ENCODE results near the gene PLEKHG3. TPM values are rescaled to one million over a fixed set of nuclear protein-coding genes. Genes with fewer than 3 reads are reported as not detected.

Gene PLEKHG3
- total and polyA plus RNA-seq, 4 donors: 8.4 to 21.3 (median 14.6) TPM

DNA sequence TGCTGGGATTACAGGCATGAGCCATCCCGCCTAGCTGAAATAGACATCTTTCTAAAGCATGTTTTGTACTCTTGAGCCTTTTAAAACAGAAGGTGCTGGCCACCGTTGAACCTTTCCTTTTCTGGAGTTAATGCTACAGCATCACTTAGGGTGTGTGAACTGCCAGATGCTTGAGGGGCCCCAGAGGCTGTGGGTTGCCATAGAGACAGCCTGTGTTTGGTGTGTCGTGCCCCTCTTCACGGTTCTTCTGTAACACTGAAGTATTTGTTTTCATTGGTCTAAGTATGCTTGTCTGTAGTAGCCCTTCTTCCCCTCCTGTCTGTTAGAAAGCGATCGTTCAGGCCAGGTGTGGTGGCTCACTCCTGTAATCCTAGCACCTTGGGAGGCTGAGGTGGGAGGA lies 30.8 kb downstream of the PLEKHG3 start:
- H3K4me3 ChIP-seq (ENCODE audit: low read depth in 1 of 3, low read length in 3 of 3): no peak overlapping the region
- 89% methylated on average over 6 of the region's 6 CpGs for WGBS
- TF ChIP-seq REST (IDR thresholded peaks at IDR 0.05) (no peak), GABPA (IDR thresholded peaks at IDR 0.05 in 1 of 2, conservative IDR thresholded peaks at IDR 0.05 in 1 of 2) (no peak), FOXA2 (IDR thresholded peaks at IDR 0.05) (no peak), ZBTB33 (IDR thresholded peaks at IDR 0.05) (no peak), YY1 (IDR thresholded peaks at IDR 0.05) (no peak), TAF1 (conservative IDR thresholded peaks at IDR 0.05) (no peak), JUND (IDR thresholded peaks at IDR 0.05) (no peak), SP1 (IDR thresholded peaks at IDR 0.05) (no peak), RAD21 (IDR thresholded peaks at IDR 0.05) (no peak), RXRA (IDR thresholded peaks at IDR 0.05) (no peak)
- TF ChIP-seq, protein P1, sequence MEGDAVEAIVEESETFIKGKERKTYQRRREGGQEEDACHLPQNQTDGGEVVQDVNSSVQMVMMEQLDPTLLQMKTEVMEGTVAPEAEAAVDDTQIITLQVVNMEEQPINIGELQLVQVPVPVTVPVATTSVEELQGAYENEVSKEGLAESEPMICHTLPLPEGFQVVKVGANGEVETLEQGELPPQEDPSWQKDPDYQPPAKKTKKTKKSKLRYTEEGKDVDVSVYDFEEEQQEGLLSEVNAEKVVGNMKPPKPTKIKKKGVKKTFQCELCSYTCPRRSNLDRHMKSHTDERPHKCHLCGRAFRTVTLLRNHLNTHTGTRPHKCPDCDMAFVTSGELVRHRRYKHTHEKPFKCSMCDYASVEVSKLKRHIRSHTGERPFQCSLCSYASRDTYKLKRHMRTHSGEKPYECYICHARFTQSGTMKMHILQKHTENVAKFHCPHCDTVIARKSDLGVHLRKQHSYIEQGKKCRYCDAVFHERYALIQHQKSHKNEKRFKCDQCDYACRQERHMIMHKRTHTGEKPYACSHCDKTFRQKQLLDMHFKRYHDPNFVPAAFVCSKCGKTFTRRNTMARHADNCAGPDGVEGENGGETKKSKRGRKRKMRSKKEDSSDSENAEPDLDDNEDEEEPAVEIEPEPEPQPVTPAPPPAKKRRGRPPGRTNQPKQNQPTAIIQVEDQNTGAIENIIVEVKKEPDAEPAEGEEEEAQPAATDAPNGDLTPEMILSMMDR (IDR thresholded peaks at IDR 0.05; ENCODE audit: low read depth, low read length, missing input control): no peak
- DNase-seq (ENCODE audit: low spot score): no peak
- H3K36me3 ChIP-seq (ENCODE audit: control insufficient read depth in 4 of 4, insufficient read depth in 3 of 4, low read depth in 1 of 4, low read length in 3 of 4): peaks cover 5 to 48% (median 34%) of the 10 kb centered on the region in 4 donors
- no peaks in the 10 kb centered on the region for H3K27me3 ChIP-seq (ENCODE audit: control insufficient read depth in 4 of 4, insufficient read depth in 4 of 4, low read length in 3 of 4)
- H3K27ac ChIP-seq (ENCODE audit: low read depth in 1 of 2, low read length in 2 of 2): no peak overlapping the region
- no peaks in the 10 kb centered on the region for H3K9me3 ChIP-seq (ENCODE audit: control insufficient read depth in 4 of 4, low read length in 3 of 4)
- peaks cover 0 to 10% (median 5%) of the 10 kb centered on the region in 4 donors for H3K4me1 ChIP-seq (ENCODE audit: control insufficient read depth in 4 of 4, insufficient read depth in 4 of 4, low read length in 3 of 4)
- no peak overlapping the region for H3K9ac ChIP-seq (ENCODE audit: low read depth in 1 of 2, low read length in 2 of 2)

DNA sequence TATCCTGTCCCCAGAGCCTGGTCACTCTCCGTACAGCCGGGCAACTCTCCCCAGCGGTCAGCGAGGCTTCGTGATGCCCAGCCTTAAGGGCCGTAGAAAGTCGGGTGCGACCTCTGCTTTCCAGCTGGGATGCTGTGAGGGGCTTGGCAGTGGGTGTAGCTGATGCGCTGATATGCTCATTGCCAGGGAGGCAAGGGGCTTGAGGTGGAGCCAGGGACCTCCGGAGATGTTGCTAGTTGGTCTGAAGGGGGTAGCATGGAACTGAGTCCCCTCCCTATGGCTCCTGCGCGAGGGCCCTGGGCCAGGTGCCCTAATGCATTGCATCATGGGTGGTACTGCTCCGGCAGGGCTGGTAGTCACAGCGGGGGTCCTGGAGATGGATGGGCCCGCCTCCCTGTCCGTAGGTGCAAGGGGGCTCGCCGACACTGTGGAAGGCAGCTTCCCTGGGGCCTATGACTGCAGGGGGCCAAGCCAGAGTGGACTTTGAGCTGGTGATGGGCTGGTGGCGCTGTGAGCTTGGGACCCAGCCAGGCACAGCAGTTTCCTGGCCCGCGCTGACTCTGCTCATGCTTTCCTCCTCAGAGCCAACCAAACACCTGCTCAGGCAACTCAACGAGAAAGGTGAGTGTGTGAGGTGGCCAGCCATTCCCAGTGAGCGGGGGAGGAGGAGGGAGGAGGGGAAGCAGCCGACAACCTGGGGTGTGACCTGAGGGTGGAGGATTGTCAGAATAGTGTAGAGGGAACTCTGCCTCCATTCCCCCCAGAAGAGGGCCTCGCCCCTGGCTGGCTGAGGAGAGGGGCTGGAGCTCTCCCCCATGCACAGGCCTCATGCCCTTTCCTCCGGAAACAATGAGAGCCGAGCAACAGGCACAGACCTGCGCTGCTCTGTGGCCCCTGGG lies 32.3 kb downstream of the PLEKHG3 start:
- no peak overlapping the region for H3K9ac ChIP-seq (ENCODE audit: low read depth in 1 of 2, low read length in 2 of 2)
- DNase-seq (ENCODE audit: low spot score): peak; percentile 53
- no peaks in the 10 kb centered on the region for H3K27me3 ChIP-seq (ENCODE audit: control insufficient read depth in 4 of 4, insufficient read depth in 4 of 4, low read length in 3 of 4)
- H3K27ac ChIP-seq (ENCODE audit: low read depth in 1 of 2, low read length in 2 of 2): peak overlapping the region in 1 of 2 donors; percentile 13
- peaks cover 0 to 10% (median 5%) of the 10 kb centered on the region in 4 donors for H3K4me1 ChIP-seq (ENCODE audit: control insufficient read depth in 4 of 4, insufficient read depth in 4 of 4, low read length in 3 of 4)
- 70% methylated on average over 28 of the region's 28 CpGs for WGBS
- peaks cover 7 to 49% (median 40%) of the 10 kb centered on the region in 4 donors for H3K36me3 ChIP-seq (ENCODE audit: control insufficient read depth in 4 of 4, insufficient read depth in 3 of 4, low read depth in 1 of 4, low read length in 3 of 4)
- no peaks in the 10 kb centered on the region for H3K9me3 ChIP-seq (ENCODE audit: control insufficient read depth in 4 of 4, low read length in 3 of 4)
- peak; percentile 73 to 85 for TF ChIP-seq HNF4A (conservative IDR thresholded peaks at IDR 0.05)
- no peak for TF ChIP-seq FOXA1 (IDR thresholded peaks at IDR 0.05)
- TF ChIP-seq NR2F2 (IDR thresholded peaks at IDR 0.05): no peak
- TF ChIP-seq SP1 (IDR thresholded peaks at IDR 0.05): peak; percentile 72
- TF ChIP-seq HNF4G (IDR thresholded peaks at IDR 0.05): peak; percentile 88
- TF ChIP-seq, protein P1 (IDR thresholded peaks at IDR 0.05; ENCODE audit: low read depth, low read length, missing input control): no peak
- no peak for TF ChIP-seq EGR1 (IDR thresholded peaks at IDR 0.05; ENCODE audit: low read depth in 2 of 2)
- TF ChIP-seq RXRA (IDR thresholded peaks at IDR 0.05): peak in 1 of 2 donors; percentile 40
- TF ChIP-seq, protein P2, sequence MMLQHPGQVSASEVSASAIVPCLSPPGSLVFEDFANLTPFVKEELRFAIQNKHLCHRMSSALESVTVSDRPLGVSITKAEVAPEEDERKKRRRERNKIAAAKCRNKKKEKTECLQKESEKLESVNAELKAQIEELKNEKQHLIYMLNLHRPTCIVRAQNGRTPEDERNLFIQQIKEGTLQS (IDR thresholded peaks at IDR 0.05): no peak
- TF ChIP-seq TAF1 (conservative IDR thresholded peaks at IDR 0.05): no peak
- peak in 1 of 2 donors; percentile 67 for TF ChIP-seq RAD21 (IDR thresholded peaks at IDR 0.05)
- TF ChIP-seq ZBTB33 (IDR thresholded peaks at IDR 0.05): no peak
- H3K4me3 ChIP-seq (ENCODE audit: low read depth in 1 of 3, low read length in 3 of 3): no peak overlapping the region

Data from liver (tissue), 9 donors.